Mesodermal cell (in vitro differentiated cells): Measurements from ENCODE around the gene TP53BP2.
"Not testable (repeated sequence)": the region's sequence is repeated elsewhere in the genome, so short reads cannot be mapped to it uniquely, and the experiment has no call there.

Source experiments
- H3K27ac ChIP-seq: 2 replicates; pipeline ENCODE4 v1.7.0; 2013; ENCODE audit warnings: mild to moderate bottlenecking, low read depth, low read length, moderate library complexity; ENCODE audit not compliant: severe bottlenecking
- H3K36me3 ChIP-seq: 2 replicates; pipeline ENCODE4 v1.7.1; 2013; ENCODE audit warnings: mild to moderate bottlenecking, low read length, moderate library complexity; ENCODE audit not compliant: control insufficient read depth, insufficient read depth
- H3K4me1 ChIP-seq: one replicate; pipeline ENCODE4 v1.7.1; 2013; ENCODE audit warnings: mild to moderate bottlenecking, low read length; ENCODE audit not compliant: insufficient read depth, control insufficient read depth, poor library complexity, severe bottlenecking
- H3K4me3 ChIP-seq: 2 replicates; pipeline ENCODE4 v1.7.0; 2013; ENCODE audit warnings: low read length, control low read depth, mild to moderate bottlenecking; ENCODE audit not compliant: insufficient read depth, poor library complexity, severe bottlenecking; ENCODE audit errors: extremely low read depth
- H3K9me3 ChIP-seq: 2 replicates; pipeline ENCODE4 v1.7.1; 2013; ENCODE audit warnings: mild to moderate bottlenecking, low read length, moderate library complexity; ENCODE audit not compliant: control insufficient read depth
- WGBS, 2 experiments: methylation state at CpG; one replicate each; pipeline ENCODE4 v1.1.5; 2013; ENCODE audit warnings: missing lambda C conversion rate in 2 of 2; ENCODE audit not compliant: insufficient coverage in 2 of 2; 5-methylcytosine and 5-hydroxymethylcytosine counted together

Gene TP53BP2

DNA sequence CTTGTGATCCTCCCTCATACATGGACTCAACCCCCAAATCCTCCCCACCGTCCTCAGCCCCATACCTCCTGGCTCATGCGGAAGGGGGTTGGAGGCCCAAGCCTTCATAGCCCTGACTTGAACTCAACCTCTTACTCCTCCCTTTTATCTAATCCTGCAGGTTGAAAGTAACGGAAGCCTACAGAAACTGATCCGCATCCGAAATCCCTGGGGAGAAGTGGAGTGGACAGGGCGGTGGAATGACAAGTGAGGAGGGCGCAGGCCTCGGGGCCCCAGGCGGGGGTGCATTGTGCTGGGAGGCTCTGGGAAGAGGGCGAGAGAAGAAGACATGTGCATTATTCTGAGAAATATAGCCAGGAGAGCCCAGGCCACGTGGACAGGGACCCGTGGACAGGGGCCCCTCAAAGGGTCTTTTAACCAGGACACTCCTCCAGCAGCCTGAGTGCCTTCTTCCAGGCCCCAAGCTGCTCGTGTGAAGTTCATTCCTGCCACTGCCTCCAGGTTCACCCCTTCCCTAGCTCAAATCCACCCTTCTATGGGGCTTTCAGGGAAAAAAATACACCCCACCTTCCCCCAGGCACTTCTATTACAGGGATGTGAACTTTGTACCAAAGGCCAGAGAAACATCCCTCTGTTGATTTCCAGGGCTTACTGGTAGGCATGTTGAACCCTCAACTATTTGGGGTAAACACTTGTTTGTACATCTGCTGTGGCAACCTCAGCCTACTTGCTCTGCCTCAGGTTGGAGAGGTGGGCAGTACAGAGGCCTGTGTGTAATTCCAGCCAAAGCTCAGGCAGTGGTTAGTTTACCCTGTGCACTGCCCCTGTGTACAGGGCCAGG, 94.8 kb downstream of the TP53BP2 start:
- peaks cover 96% of the 10 kb centered on the region for H3K36me3 ChIP-seq
- no peak overlapping the region for H3K27ac ChIP-seq
- H3K4me3 ChIP-seq = no peak overlapping the region
- H3K9me3 ChIP-seq = no peaks in the 10 kb centered on the region
- H3K4me1 ChIP-seq = peaks cover 29% of the 10 kb centered on the region
- WGBS, 2 experiments = 86 to 89% methylated on average over 13 of the region's 13 CpGs

DNA sequence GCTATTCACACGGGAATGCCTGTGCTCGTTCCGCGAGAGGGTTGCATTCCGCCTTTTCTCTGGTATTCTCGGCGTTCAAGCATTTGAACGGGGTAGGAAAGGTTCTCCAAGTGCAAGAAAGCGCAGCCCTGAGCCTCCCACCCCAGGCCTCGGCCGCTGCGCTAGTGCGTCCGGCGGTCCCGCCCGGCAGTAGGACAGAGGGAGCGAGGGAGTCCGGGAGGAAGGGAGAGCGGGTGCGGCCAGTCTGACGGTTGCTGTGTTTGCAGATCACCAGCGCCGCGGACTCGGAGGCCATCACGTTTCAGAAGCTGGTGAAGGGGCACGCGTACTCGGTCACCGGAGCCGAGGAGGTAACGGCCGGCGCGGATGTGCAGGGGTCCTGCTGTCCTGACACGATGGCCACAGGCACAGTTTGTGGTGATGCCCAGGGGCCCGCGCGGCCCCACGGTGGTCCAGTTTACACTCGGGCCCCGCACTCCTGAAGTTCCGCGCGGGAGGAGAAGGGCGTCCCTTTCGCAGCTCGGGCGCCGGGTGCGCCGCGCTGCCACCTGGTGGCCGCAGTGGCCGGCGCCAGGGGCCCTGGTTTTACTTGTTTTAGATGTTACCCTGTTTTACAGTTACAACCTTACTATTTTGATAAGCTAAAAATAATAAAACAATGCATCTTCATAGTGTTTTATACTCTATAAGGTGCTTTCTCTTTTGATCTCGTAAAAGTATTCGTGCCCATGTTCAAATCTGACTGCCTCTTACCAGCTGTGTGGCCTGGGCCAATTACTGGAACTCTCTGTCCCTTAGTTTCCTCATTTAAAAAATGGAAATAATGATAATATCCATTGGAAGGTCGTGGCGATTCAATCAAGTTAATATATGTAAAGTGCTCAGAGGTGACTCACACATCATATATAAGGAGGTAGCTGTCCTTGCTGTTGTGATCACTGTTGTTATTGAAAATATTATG, 96.7 kb downstream of the TP53BP2 start:
- Histone ChIP-seq H3K27ac (peak overlapping the region; percentile 79), H3K4me3 (peak overlapping the region; percentile 2), H3K9me3 (no peaks in the 10 kb centered on the region), H3K4me1 (peaks cover 30% of the 10 kb centered on the region), H3K36me3 (peaks cover 96% of the 10 kb centered on the region)
- WGBS, 2 experiments = 16 to 26% methylated on average over 40 to 53 of the region's 61 CpGs

DNA sequence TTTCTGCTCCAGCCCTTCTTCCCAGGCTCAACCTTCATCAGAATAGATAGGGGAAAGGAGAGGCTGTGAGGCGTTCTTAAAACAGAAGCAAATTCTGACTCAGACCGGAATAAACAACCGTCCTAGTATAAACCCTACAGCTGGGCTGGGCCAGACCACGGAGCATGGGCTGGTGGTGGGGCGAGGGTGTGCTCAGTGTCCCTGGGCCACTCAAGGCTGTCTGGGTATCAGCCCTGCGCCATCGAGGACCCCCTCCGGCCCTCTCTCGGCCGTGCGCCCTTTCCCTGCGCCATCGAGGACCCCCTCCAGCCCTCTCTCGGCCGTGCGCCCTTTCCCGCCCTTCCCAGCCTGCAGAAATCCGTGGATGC, 97.4 kb downstream of the TP53BP2 start:
- H3K4me1 ChIP-seq = peaks cover 37% of the 10 kb centered on the region
- WGBS, 2 experiments = 46 to 62% methylated on average over 13 to 15 of the region's 18 CpGs
- no peaks in the 10 kb centered on the region for H3K9me3 ChIP-seq
- H3K4me3 ChIP-seq = no peak overlapping the region
- H3K36me3 ChIP-seq = peaks cover 96% of the 10 kb centered on the region
- peak overlapping the region; percentile 79 for H3K27ac ChIP-seq

DNA sequence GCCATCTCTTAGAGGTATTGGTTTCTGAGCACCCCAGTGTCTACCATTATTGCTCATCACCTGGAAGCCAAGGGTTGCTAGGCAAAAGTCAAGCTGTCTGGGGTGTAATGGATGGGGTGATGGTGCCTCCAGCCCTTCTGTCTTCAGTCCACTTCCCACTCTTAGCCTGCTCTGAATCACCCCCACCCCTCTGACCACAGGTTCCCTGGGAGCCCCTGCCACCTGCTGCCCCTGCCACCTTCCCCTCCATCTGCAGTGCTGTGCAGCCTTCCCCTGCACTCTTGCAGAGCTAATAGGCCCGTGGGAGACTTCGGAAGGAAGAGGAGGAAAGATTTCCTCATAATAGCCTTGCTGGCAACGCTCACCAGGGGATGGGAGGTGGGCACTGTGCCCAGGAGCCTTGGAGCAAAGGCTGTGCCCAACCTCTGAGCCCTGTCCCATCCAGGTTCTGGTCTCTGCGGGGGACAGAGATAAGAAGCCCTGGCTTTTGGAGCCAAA, 97.9 kb downstream of the TP53BP2 start:
- Histone ChIP-seq H3K4me3 (no peak overlapping the region), H3K4me1 (peaks cover 42% of the 10 kb centered on the region), H3K27ac (peak overlapping the region; percentile 79), H3K36me3 (peaks cover 94% of the 10 kb centered on the region), H3K9me3 (no peaks in the 10 kb centered on the region)
- 90 to 100% methylated on average over 3 of the region's 4 CpGs for WGBS, 2 experiments

DNA sequence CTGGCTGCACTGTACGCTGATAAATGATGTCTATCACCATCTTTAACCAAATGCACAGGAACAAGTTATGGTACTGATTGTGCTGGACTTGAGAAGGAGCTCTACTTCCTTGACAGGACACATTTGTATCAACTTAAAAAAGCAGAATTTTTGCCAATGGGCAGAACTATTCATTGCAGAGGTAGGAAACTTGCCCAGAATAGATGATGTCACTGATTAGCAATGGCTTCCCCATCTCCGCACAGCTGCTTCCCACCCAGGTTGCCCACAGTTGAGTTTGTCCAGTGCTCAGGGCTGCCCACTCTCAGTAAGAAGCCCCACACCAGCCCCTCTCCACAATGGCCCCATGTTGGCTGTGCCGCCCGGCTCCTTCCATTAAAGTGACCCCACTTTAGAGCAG, 100.0 kb downstream of the TP53BP2 start:
- peaks cover 74% of the 10 kb centered on the region for H3K36me3 ChIP-seq
- 91 to 100% methylated on average over 3 to 4 of the region's 4 CpGs for WGBS, 2 experiments

DNA sequence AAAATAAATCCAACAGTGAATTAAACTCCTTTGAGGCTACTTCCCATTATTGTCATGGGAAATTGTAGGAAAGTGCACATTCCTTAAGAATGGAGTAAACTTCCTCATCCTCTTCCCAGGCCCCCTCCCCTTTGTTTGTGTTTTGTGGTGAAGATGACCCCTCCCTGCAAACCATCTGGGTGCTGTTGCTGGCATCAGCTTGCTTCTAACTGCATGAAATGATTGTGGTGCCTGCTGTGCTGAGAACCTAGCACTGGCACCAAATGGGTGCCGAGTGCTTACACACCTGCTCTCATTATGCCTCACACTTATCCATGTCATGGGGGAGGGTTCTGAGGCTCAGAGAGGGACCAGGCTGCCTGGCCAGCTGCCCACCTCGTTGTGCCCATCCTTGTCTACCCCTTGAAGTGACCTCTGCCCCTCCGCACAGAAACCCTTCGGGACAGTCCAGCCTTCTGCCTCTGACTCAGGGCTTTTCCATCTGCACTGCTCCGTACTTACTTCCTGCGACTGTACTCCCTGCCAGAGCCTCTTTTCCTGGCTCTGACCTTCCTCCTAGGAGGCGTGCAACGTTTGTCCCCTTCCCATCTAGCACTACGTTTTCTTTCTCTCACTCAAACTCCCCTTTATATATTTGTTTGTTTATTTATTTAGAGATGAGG, 102.8 kb downstream of the TP53BP2 start:
- Histone ChIP-seq H3K4me1 (peaks cover 52% of the 10 kb centered on the region), H3K9me3 (no peaks in the 10 kb centered on the region), H3K27ac (peak overlapping the region; percentile 83), H3K4me3 (no peak overlapping the region), H3K36me3 (peaks cover 73% of the 10 kb centered on the region)
- WGBS, 2 experiments = 88 to 91% methylated on average over 5 of the region's 9 CpGs

More for the DNA sequence above, 100.0 kb downstream of the TP53BP2 start:
- peaks cover 54% of the 10 kb centered on the region for H3K4me1 ChIP-seq
- no peaks in the 10 kb centered on the region for H3K9me3 ChIP-seq
- no peak overlapping the region for H3K4me3 ChIP-seq
- H3K27ac ChIP-seq = no peak overlapping the region

DNA sequence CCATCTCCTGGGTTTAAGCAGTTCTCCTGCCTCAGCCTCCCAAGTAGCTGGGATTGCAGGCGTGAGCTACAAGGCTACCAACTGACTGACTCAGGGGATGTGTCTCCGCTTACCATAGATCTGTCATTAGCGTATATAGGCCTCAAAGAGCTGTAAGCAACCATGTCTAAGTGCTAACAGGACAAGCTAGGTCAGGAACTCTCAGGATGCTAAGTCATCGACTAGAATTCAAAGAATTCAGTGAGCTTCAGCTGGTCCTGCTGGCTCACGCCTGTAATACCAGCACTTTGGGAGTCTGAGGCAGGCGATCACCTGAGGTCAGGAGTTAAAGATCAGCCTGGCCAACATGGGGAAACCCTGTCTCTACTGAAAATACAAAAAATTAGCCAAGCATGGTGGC, 103.9 kb downstream of the TP53BP2 start:
- Histone ChIP-seq H3K4me3 (no peak overlapping the region), H3K27ac (peak overlapping the region; percentile 62), H3K4me1 (peaks cover 47% of the 10 kb centered on the region), H3K9me3 (no peaks in the 10 kb centered on the region), H3K36me3 (peaks cover 69% of the 10 kb centered on the region)
- WGBS, 2 experiments = 83 to 88% methylated on average over 6 of the region's 6 CpGs

DNA sequence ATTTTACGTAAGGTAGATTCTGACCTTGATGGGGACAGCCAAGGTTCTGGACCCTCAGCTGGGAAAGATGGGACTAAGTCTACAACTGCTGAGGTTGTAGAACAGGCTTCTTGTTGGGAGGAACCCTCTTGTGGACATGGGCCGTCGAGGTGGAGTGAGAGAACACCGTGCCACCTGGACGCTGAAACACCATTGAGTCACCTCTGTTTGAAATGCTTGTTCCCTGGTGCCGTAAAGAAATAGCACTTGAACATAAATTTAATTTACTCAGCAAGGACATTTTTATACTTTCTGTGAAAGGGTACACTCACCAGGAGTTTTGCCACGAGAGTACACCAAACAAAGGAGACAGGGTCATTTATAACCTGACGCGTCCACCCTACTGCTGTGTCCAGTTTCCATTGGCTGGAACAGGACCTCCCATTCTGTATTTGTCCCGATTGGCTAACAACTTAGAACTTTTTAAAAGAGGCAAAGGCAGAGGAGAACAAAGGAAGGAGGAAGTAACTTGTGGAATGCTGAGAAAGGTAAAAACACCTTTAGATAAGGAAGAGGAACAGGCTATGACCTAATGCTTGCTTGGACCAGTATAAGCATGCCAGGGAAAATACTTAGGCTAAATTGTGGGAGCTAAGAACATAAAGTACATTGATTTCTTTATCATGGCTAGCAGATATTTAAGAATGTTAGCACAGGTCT, 105.6 kb downstream of the TP53BP2 start:
- 96 to 99% methylated on average over 9 of the region's 10 CpGs for WGBS, 2 experiments
- H3K4me3 ChIP-seq, H3K27ac ChIP-seq, H3K9me3 ChIP-seq: not testable (repeated sequence)
- Histone ChIP-seq H3K36me3 (peaks cover 65% of the 10 kb centered on the region), H3K4me1 (peaks cover 56% of the 10 kb centered on the region)

DNA sequence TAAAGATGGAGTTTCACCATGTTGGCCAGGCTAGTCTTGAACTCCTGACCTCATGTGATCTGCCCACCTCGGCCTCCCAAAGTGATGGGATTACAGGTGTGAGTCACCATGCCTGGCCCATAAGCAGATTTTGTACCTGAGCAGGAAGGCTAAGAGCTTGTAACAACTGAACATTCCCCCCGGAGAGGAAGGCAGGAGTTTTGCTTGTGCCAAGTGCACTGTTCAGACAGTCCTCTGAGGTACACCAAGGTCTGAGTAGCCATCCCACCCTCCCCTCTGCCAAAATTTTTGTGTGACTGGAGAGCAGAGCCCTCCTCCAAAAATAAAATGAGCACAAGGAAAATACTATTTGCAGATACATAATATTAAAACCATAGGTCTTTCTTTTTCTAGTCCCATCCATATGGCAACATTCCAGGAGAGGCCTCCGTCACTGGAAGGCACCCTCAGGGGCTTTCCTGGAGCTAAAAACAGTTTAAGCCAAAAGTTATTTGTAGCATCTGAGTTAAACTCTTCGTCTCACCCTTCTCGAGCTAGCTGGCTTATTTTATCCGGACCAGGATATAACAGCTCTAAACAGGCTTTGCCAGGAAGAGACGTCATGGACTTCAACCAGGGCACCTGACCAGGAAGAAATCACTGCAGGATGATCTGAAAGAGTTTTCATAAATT, 106.2 kb downstream of the TP53BP2 start:
- H3K27ac ChIP-seq = peak overlapping the region; percentile 10
- WGBS, 2 experiments = 93 to 96% methylated on average over 6 to 7 of the region's 7 CpGs

More for the DNA sequence above, 106.2 kb downstream of the TP53BP2 start:
- H3K4me3 ChIP-seq = no peak overlapping the region
- H3K9me3 ChIP-seq = no peaks in the 10 kb centered on the region
- H3K36me3 ChIP-seq = peaks cover 65% of the 10 kb centered on the region
- peaks cover 56% of the 10 kb centered on the region for H3K4me1 ChIP-seq
